ENCODE measurements around the gene FSTL3. TPM values are rescaled to one million over a fixed set of nuclear protein-coding genes. Genes with fewer than 3 reads are reported as not detected.
A peak's percentile ranks its signal among the peaks of the same experiment; 100 is the strongest.

FSTL3 gene
- total and polyA plus RNA-seq, 10 of the 15 experiments (the other 5 are each of a cell fraction or from before 2014, with no cell fraction given): 0.42 to 13.5 (median 3.6) TPM

DNA sequence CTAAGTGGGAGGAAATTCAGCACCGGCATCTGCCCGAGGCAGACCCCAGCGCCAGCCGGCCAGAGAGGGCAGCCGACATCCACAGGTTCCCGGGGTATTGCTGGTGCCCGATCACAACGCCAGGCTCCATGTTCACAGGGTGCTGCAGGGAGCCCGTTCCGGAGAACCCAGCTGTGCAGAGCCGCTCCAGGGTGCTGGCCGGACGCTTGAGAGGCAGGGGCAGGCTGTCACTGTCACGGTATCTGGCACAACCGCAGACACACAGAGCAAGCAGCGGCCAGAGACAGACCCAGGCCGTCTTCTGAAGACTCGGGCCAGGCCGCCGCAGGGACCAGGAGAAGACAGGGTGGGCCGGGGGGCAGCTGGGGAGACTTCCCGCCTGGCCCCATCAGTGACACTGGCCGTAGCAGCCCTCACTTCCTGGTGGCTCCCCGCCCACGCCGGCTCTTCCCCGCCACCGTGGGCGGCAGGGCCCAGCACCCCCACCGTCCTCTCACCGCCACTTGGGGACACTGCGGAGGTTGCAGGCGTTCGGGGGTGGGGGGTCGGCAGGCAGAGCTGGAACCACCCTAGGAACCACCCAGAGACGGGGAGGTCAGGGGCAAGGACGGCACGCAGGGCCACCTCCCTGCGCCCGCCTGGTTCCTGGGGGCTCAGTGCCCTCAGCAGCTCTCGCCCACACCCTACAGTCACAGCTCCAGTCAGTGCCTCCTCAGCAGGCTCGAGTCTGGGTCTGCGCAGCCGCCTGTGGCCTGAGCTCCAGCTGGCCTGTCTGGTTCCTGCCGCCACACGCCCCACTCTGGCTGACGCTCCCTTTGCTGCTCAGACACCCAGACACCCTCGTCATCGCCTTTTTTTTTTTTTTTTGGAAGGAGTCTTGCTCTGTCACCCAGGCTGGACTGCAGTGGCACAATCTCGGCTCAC is 17.0 kb upstream of the FSTL3 start:
- in situ Hi-C loops (cut with MboI): no loop called here
- Histone ChIP-seq H3K4me1 (ENCODE audit: control insufficient read depth, insufficient read depth, low read length) (peaks cover 15% of the 10 kb centered on the region; the same call in 1 of the 2 replicates), H3K36me3 (ENCODE audit: control insufficient read depth in 2 of 2, insufficient read depth in 2 of 2, low read length in 1 of 2) (peaks cover 4 to 29% of the 10 kb centered on the region in 2 experiments; a peak in 3 of 4 replicates), H3K4me3 (no peak overlapping the region), H3K27me3 (replicated peaks in 1 of 2; ENCODE audit: control insufficient read depth in 2 of 2, insufficient read depth in 2 of 2, low read length in 1 of 2) (no peaks in the 10 kb centered on the region), H3K27ac (ENCODE audit: control insufficient read depth, insufficient read depth) (no peak overlapping the region), H3K4me2 (ENCODE audit: control insufficient read depth, insufficient read depth) (peak overlapping the region; percentile 98), H4K20me1 (ENCODE audit: control insufficient read depth, insufficient read depth) (peaks cover 15% of the 10 kb centered on the region), H3K9ac (ENCODE audit: control insufficient read depth, insufficient read depth, low read length) (no peak overlapping the region), H2AFZ (ENCODE audit: control insufficient read depth, low read depth, low read length) (no peak overlapping the region), H3K79me2 (ENCODE audit: control insufficient read depth, insufficient read depth, low read length) (peaks cover 82% of the 10 kb centered on the region), H3K9me3 (replicated peaks; ENCODE audit: control insufficient read depth, insufficient read depth, low read length) (no peaks in the 10 kb centered on the region)
- 30% methylated on average over 45 of the region's 50 CpGs for WGBS (ENCODE audit: insufficient coverage, insufficient replicate concordance, low lambda C conversion rate, missing lambda C conversion rate)
- BruUV-seq (replicated peaks): no TSS peak
- TF ChIP-seq, protein P1, sequence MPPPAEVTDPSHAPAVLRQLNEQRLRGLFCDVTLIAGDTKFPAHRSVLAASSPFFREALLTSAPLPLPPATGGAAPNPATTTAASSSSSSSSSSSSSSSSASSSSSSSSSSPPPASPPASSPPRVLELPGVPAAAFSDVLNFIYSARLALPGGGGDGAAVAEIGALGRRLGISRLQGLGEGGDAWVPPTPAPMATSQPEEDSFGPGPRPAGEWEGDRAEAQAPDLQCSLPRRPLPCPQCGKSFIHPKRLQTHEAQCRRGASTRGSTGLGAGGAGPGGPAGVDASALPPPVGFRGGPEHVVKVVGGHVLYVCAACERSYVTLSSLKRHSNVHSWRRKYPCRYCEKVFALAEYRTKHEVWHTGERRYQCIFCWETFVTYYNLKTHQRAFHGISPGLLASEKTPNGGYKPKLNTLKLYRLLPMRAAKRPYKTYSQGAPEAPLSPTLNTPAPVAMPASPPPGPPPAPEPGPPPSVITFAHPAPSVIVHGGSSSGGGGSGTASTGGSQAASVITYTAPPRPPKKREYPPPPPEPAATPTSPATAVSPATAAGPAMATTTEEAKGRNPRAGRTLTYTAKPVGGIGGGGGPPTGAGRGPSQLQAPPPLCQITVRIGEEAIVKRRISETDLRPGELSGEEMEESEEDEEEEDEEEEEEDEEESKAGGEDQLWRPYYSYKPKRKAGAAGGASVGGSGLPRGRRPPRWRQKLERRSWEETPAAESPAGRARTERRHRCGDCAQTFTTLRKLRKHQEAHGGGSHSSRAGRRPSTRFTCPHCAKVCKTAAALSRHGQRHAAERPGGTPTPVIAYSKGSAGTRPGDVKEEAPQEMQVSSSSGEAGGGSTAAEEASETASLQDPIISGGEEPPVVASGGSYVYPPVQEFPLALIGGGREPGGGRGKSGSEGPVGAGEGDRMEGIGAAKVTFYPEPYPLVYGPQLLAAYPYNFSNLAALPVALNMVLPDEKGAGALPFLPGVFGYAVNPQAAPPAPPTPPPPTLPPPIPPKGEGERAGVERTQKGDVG (CRISPR knock-in tag; IDR thresholded peaks at IDR 0.05): no peak
- TF ChIP-seq, protein P2, sequence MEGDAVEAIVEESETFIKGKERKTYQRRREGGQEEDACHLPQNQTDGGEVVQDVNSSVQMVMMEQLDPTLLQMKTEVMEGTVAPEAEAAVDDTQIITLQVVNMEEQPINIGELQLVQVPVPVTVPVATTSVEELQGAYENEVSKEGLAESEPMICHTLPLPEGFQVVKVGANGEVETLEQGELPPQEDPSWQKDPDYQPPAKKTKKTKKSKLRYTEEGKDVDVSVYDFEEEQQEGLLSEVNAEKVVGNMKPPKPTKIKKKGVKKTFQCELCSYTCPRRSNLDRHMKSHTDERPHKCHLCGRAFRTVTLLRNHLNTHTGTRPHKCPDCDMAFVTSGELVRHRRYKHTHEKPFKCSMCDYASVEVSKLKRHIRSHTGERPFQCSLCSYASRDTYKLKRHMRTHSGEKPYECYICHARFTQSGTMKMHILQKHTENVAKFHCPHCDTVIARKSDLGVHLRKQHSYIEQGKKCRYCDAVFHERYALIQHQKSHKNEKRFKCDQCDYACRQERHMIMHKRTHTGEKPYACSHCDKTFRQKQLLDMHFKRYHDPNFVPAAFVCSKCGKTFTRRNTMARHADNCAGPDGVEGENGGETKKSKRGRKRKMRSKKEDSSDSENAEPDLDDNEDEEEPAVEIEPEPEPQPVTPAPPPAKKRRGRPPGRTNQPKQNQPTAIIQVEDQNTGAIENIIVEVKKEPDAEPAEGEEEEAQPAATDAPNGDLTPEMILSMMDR (IDR thresholded peaks at IDR 0.05 in 2 of 3, conservative IDR thresholded peaks at IDR 0.05 in 1 of 3; ENCODE audit: control insufficient read depth in 2 of 3, extremely low read depth in 1 of 3, insufficient read depth in 1 of 3, low read depth in 3 of 3, low read length in 3 of 3): no peak
- TF ChIP-seq POLR2A (IDR thresholded peaks at IDR 0.05; ENCODE audit: low read depth, low read length): peak; percentile 56
- TF ChIP-seq NFXL1 (IDR thresholded peaks at IDR 0.05; ENCODE audit: borderline replicate concordance): no peak
- 0 out of 3 replicates have a peak, but pooled peaks of 1 of the 2 experiments have one; percentile 38 for TF ChIP-seq EGR1 (IDR thresholded peaks at IDR 0.05; ENCODE audit: borderline replicate concordance in 1 of 2, low read depth in 2 of 2, low read length in 2 of 2)
- ChIA-PET SMC1A (ENCODE audit: uncharacterized antibody, unreplicated experiment) (no interaction called here), RAD21 (ENCODE audit: unreplicated experiment) (no interaction called here), POLR2A (no interaction called here), CTCF (no interaction called here)
- intact Hi-C loops (cut with micrococcal nuclease; ENCODE audit: unreplicated experiment): no loop called here
- FAIRE-seq (no peak), DNase-seq (ENCODE audit: low read depth, low spot score) (no peak), ATAC-seq (no peak)

Data from GM12878 (cell line).